Epithelial cell of prostate (primary cell): Measurements from ENCODE around the gene CD83.

ENCODE experiments used
- DNase-seq: peaks from one replicate; pipeline ENCODE4 v3.0.0-alpha.2; 2011; ENCODE audit warnings: low read depth, low spot score
- H3K27ac ChIP-seq: fragments of 450-650 bp; 2 replicates; pipeline ENCODE4 v1.5.1; 2017; ENCODE audit warnings: mild to moderate bottlenecking

The CD83 gene

GRCh38 chr6:14182916-14183315 is 65.3 kb downstream of the CD83 start:
- H3K27ac ChIP-seq: no peak overlapping the region
- DNase-seq: no peak
